ENCODE data around the gene PJA2.

- TF ChIP-seq CTCF (IDR thresholded peaks at IDR 0.05) (no peak), POLR2A (IDR thresholded peaks at IDR 0.05) (no peak)
These were observed 82.9 kb downstream of the PJA2 start for GRCh38 chr5:109326919-109327318.
